ENCODE results near the gene LTBP3. TPM values are rescaled to one million over a fixed set of nuclear protein-coding genes. Genes with fewer than 3 reads are reported as not detected.

LTBP3 gene
- total and polyA plus RNA-seq, 9 of the 15 experiments (the other 6 are each of a cell fraction or from before 2014, with no cell fraction given): 0.06 to 20.5 (median 4.8) TPM

- TF ChIP-seq NFIX (CRISPR knock-in tag; IDR thresholded peaks at IDR 0.05; ENCODE audit: low read depth) (no peak), E2F5 (CRISPR knock-in tag; IDR thresholded peaks at IDR 0.05) (no peak), ZFP36 (IDR thresholded peaks at IDR 0.05; ENCODE audit: low read depth, low read length, partially characterized antibody) (peak; percentile 29), HDAC1 (IDR thresholded peaks at IDR 0.05) (peak in 1 of 2 experiments; percentile 51; a peak in 2 of 4 replicates), KLF1 (tag; IDR thresholded peaks at IDR 0.05) (peak; percentile 98), ZNF217 (CRISPR knock-in tag; IDR thresholded peaks at IDR 0.05) (no peak), STAT5A (IDR thresholded peaks at IDR 0.05; ENCODE audit: borderline replicate concordance, low read length) (no peak), TCF7L2 (IDR thresholded peaks at IDR 0.05; ENCODE audit: low read depth, low read length) (no peak), NCOA2 (IDR thresholded peaks at IDR 0.05; ENCODE audit: partially characterized antibody in 2 of 2) (no peak), TRIM28 (IDR thresholded peaks at IDR 0.05) (no peak), ATF3 (IDR thresholded peaks at IDR 0.05) (peak; percentile 48), ATF3 (CRISPR knock-in tag; conservative IDR thresholded peaks at IDR 0.05) (peak; percentile 74; the same call in 1 of the 2 replicates), ZNF584 (CRISPR knock-in tag; IDR thresholded peaks at IDR 0.05; ENCODE audit: low read depth) (no peak; the same call in 1 of the 2 replicates), ZKSCAN1 (IDR thresholded peaks at IDR 0.05; ENCODE audit: low read depth, low read length) (0 out of 2 replicates have a peak, but pooled peaks have one; percentile 81), ARHGAP35 (IDR thresholded peaks at IDR 0.05; ENCODE audit: partially characterized antibody) (no peak), E4F1 (CRISPR knock-in tag; IDR thresholded peaks at IDR 0.05; ENCODE audit: borderline replicate concordance) (no peak), EP300 (IDR thresholded peaks at IDR 0.05; ENCODE audit: low read length) (peak; percentile 99), SAP30 (IDR thresholded peaks at IDR 0.05; ENCODE audit: borderline replicate concordance, insufficient read depth, low read depth, low read length, poor library complexity, severe bottlenecking) (no peak), TFE3 (CRISPR knock-in tag; IDR thresholded peaks at IDR 0.05) (peak; percentile 20; the same call in 1 of the 2 replicates), POLR2A (conservative IDR thresholded peaks at IDR 0.05) (peak; percentile 82), ELK3 (CRISPR knock-in tag; IDR thresholded peaks at IDR 0.05) (no peak)
These were observed 60.8 kb downstream of the LTBP3 start (continued) for GRCh38 chr11:65497141-65498041.
